ENCODE results near the gene CYBC1.

The CYBC1 gene

DNA sequence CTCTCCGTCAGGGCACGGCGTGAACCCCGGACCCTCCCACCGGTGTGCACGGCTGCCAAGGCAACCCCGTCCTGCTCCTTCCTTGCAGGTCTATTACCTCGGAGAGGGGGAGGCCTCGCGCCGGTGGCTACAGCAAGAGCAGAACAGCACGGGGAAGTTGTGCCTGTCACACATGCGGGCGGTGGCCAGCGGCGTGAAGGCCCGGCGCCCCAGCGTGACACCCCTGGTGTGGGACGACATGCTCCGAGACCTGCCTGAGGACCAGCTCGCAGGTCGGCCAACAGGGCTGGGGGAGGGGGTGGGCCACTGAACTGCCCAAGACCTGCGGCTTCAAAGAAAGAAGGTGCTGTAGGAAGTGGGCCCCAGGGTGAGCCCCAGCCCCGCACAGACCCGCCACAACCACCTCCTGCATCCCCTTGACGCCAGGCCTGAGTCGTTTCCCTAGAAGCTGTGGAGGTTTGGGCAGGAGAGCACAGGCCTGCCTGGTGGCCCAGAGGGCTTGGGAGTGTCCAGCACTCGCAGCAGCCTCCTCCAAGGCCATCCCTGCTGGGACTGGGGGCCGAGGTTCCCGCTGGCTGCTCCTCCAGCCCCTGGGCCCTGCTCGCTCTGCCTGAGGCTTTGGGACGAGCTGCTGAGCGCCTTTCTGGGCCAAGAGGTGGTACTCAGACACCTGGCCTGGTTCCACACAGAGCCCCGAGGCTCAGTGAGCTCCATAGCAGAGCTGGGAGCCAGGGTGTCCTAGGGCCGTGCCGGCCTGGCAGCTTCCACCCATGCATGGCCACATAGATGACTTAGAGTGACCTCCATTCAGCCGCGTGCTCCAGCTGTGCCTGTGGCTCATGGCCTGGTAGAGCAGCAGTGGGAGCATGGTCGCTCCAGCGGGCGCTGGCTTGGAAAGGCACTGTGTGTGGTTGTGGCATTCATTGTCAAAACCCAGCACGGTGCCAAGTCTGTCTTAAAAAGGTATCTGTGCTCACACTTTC lies 14.7 kb downstream of the CYBC1 start:
- peaks cover 7% of the 10 kb centered on the region for H3K4me1 ChIP-seq (ENCODE audit: control insufficient read depth, insufficient read depth, low read length, poor library complexity, severe bottlenecking)
- H3K27ac ChIP-seq (ENCODE audit: insufficient read depth, low read length, poor library complexity, severe bottlenecking): no peak overlapping the region

DNA sequence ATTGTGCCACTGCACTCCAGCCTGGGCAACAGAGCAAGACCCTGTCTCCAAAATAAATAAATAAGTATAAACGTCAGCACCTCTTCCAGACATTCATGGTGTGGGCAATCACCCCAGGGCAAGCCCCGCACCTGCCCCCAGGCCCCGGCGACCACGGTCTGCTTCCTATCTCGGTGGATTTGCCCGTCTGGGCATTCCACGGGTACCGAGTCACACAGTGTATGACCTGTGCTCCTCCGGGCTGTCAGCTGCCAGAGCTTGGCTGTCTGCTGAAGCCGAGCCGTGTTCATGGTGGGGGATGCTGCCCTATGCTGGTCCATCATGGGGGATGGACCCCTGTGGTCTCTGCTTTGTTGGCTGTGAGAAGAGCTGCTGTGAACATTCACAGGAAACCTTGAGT lies 15.4 kb downstream of the CYBC1 start:
- Histone ChIP-seq H3K9me3 (ENCODE audit: control insufficient read depth, low read length) (no peaks in the 10 kb centered on the region), H3K27ac (ENCODE audit: insufficient read depth, low read length, poor library complexity, severe bottlenecking) (no peak overlapping the region), H3K27me3 (replicated peaks; ENCODE audit: control insufficient read depth, insufficient read depth, low read length, poor library complexity, severe bottlenecking) (no peaks in the 10 kb centered on the region), H3K4me3 (ENCODE audit: insufficient read depth, low read depth, low read length, poor library complexity, severe bottlenecking) (no peak overlapping the region), H3K4me1 (ENCODE audit: control insufficient read depth, insufficient read depth, low read length, poor library complexity, severe bottlenecking) (peaks cover 7% of the 10 kb centered on the region), H3K36me3 (ENCODE audit: control insufficient read depth, insufficient read depth, low read length) (peaks cover 14% of the 10 kb centered on the region)
- DNase-seq: no peak

More for the DNA sequence above, 14.7 kb downstream of the CYBC1 start:
- H3K27me3 ChIP-seq (replicated peaks; ENCODE audit: control insufficient read depth, insufficient read depth, low read length, poor library complexity, severe bottlenecking): no peaks in the 10 kb centered on the region
- H3K9me3 ChIP-seq (ENCODE audit: control insufficient read depth, low read length): no peaks in the 10 kb centered on the region
- H3K36me3 ChIP-seq (ENCODE audit: control insufficient read depth, insufficient read depth, low read length): peaks cover 14% of the 10 kb centered on the region
- H3K4me3 ChIP-seq (ENCODE audit: insufficient read depth, low read depth, low read length, poor library complexity, severe bottlenecking): no peak overlapping the region
- DNase-seq: no peak

DNA sequence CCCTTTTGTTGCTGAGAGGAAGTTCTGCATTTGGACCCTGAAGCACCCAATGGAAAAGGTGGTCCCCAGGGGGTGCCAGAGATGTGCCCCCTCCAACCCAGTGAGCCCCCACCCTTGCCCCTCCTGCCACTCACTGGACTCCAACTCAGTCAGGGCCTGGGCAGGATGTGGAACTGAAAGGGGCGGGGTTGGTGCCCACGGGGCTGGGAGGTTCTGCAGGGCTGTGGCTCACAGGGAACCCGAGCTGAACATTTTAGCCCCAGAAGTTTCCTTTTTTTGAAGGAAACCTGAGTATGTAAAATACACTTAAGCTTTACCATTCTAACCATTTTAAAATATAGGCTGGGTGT lies 16.4 kb downstream of the CYBC1 start:
- no peak overlapping the region for H3K4me3 ChIP-seq (ENCODE audit: insufficient read depth, low read depth, low read length, poor library complexity, severe bottlenecking)
- DNase-seq: no peak
- H3K4me1 ChIP-seq (ENCODE audit: control insufficient read depth, insufficient read depth, low read length, poor library complexity, severe bottlenecking): peaks cover 9% of the 10 kb centered on the region
- H3K27me3 ChIP-seq (replicated peaks; ENCODE audit: control insufficient read depth, insufficient read depth, low read length, poor library complexity, severe bottlenecking): no peaks in the 10 kb centered on the region
- H3K36me3 ChIP-seq (ENCODE audit: control insufficient read depth, insufficient read depth, low read length): peaks cover 9% of the 10 kb centered on the region
- no peak overlapping the region for H3K27ac ChIP-seq (ENCODE audit: insufficient read depth, low read length, poor library complexity, severe bottlenecking)
- no peaks in the 10 kb centered on the region for H3K9me3 ChIP-seq (ENCODE audit: control insufficient read depth, low read length)

DNA sequence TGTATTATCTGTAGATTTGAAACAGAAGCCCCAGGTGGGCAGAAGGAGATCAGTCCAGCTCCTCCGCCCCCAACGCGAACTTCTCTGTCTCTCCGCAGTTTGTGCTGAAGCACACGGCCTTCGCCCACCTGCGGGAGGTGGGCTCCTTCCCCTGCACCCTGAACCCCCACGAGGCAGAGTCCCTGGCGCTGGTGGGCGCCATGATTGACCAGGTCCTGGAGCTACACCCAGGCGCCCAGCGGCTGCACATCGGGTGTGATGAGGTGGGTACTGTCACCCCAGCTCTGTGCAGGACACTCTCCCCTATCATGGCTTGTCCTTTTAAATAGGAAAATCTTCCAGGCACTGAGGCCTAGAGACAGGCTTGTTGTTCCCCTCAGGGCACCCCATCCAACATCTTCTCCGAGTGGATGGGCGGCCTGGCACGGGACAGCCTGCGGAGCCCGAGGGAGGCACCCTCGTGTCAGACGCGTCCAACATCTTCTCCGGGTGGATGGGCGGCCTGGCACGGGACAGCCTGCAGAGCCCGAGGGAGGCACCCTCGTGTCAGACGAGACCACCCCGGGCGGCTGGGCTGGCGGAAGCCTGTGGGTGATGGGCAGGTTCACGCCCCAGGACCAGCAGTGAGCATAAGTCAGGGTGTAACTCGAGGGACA lies 16.9 kb downstream of the CYBC1 start:
- H3K4me3 ChIP-seq (ENCODE audit: insufficient read depth, low read depth, low read length, poor library complexity, severe bottlenecking): no peak overlapping the region
- no peaks in the 10 kb centered on the region for H3K9me3 ChIP-seq (ENCODE audit: control insufficient read depth, low read length)
- no peak overlapping the region for H3K27ac ChIP-seq (ENCODE audit: insufficient read depth, low read length, poor library complexity, severe bottlenecking)
- H3K27me3 ChIP-seq (replicated peaks; ENCODE audit: control insufficient read depth, insufficient read depth, low read length, poor library complexity, severe bottlenecking): no peaks in the 10 kb centered on the region
- no peak for DNase-seq
- H3K4me1 ChIP-seq (ENCODE audit: control insufficient read depth, insufficient read depth, low read length, poor library complexity, severe bottlenecking): peaks cover 13% of the 10 kb centered on the region
- H3K36me3 ChIP-seq (ENCODE audit: control insufficient read depth, insufficient read depth, low read length): peaks cover 9% of the 10 kb centered on the region

DNA sequence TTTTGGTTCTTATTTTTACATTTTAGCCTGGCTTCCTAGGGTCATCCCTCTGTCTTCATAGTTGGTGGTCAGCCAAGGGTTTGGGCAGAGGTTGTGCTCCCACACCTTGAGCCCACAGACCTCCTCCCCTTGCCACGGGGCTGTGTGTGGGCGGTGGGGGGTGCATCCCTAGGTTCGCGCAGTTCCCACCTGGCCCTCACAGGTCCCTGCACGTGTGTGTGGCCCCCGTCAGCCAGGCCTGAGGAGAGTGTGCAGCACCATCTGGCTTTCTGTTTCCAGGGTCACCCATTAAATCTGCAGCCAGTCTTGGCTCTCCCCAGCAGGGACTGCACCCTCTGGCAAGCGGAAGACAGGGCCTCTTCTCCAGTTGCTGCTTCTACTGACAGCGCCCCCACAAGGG lies 18.5 kb downstream of the CYBC1 start:
- H3K4me3 ChIP-seq (ENCODE audit: insufficient read depth, low read depth, low read length, poor library complexity, severe bottlenecking): no peak overlapping the region

DNA sequence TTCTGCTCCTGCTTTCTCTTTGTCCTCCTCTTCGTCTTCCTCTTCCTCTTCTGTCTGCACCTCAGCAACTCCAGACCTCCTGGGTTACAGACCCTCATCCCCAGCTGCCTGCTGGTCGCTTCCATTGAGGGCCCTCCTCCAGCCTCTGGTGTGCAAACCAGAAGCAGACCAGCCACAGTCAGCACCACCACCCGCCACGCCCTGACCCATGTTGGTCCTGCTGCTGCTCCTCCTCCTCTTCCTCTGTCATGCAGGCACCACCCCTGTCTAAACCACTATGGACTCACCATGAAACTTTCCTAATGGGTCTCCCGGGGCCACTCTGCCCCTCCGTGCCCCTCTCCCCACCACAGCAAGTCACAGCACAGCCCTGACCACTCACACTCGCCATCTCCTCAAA lies 20.7 kb downstream of the CYBC1 start:
- H3K27ac ChIP-seq (ENCODE audit: insufficient read depth, low read length, poor library complexity, severe bottlenecking): no peak overlapping the region
- DNase-seq: no peak
- no peaks in the 10 kb centered on the region for H3K36me3 ChIP-seq (ENCODE audit: control insufficient read depth, insufficient read depth, low read length)
- H3K27me3 ChIP-seq (replicated peaks; ENCODE audit: control insufficient read depth, insufficient read depth, low read length, poor library complexity, severe bottlenecking): no peaks in the 10 kb centered on the region
- H3K4me1 ChIP-seq (ENCODE audit: control insufficient read depth, insufficient read depth, low read length, poor library complexity, severe bottlenecking): peaks cover 13% of the 10 kb centered on the region
- H3K4me3 ChIP-seq (ENCODE audit: insufficient read depth, low read depth, low read length, poor library complexity, severe bottlenecking): no peak overlapping the region
- no peaks in the 10 kb centered on the region for H3K9me3 ChIP-seq (ENCODE audit: control insufficient read depth, low read length)

More for the DNA sequence above, 18.5 kb downstream of the CYBC1 start:
- H3K27ac ChIP-seq (ENCODE audit: insufficient read depth, low read length, poor library complexity, severe bottlenecking): no peak overlapping the region
- H3K36me3 ChIP-seq (ENCODE audit: control insufficient read depth, insufficient read depth, low read length): peaks cover 9% of the 10 kb centered on the region
- H3K27me3 ChIP-seq (replicated peaks; ENCODE audit: control insufficient read depth, insufficient read depth, low read length, poor library complexity, severe bottlenecking): no peaks in the 10 kb centered on the region
- peaks cover 13% of the 10 kb centered on the region for H3K4me1 ChIP-seq (ENCODE audit: control insufficient read depth, insufficient read depth, low read length, poor library complexity, severe bottlenecking)
- DNase-seq: no peak
- no peaks in the 10 kb centered on the region for H3K9me3 ChIP-seq (ENCODE audit: control insufficient read depth, low read length)

DNA sequence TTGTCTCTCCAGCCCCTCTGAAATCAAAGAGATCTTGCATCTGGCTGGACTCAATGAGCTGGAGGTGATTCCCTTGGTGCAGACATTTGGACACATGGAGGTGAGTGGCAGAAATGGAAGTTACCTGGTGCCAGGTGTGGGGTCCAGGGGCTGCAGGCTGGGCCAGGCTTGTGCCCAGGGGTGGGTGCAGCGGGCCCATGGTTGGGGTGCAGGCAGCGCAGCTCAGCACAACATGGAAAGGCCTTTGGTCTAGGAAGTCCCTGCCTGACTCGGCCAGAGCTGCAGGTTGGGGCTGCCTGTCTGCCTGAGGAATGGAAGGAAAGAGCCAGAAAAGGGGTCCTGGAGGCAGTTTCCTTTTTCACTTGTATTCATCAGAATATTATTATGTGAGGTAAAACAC lies 22.0 kb downstream of the CYBC1 start:
- Histone ChIP-seq H3K27ac (ENCODE audit: insufficient read depth, low read length, poor library complexity, severe bottlenecking) (no peak overlapping the region), H3K4me1 (ENCODE audit: control insufficient read depth, insufficient read depth, low read length, poor library complexity, severe bottlenecking) (peaks cover 6% of the 10 kb centered on the region), H3K9me3 (ENCODE audit: control insufficient read depth, low read length) (no peaks in the 10 kb centered on the region), H3K27me3 (replicated peaks; ENCODE audit: control insufficient read depth, insufficient read depth, low read length, poor library complexity, severe bottlenecking) (no peaks in the 10 kb centered on the region), H3K36me3 (ENCODE audit: control insufficient read depth, insufficient read depth, low read length) (no peaks in the 10 kb centered on the region), H3K4me3 (ENCODE audit: insufficient read depth, low read depth, low read length, poor library complexity, severe bottlenecking) (no peak overlapping the region)
- DNase-seq: no peak

DNA sequence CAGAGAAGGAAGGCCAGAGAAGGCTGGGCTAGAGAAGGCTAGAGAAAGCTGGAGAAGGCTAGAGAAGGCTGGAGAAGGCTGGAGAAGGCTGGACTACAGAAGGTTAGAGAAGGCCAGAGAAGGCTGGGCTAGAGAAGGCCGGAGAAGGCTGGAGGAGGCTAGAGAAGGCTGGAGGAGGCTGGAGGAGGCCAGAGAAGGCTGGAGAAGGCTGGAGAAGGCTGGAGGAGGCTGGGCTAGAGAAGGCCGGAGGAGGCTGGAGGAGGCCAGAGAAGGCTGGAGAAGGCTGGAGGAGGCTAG lies 25.7 kb downstream of the CYBC1 start:
- DNase-seq: no peak
- Histone ChIP-seq H3K27ac (ENCODE audit: insufficient read depth, low read length, poor library complexity, severe bottlenecking) (no peak overlapping the region), H3K4me1 (ENCODE audit: control insufficient read depth, insufficient read depth, low read length, poor library complexity, severe bottlenecking) (peaks cover 6% of the 10 kb centered on the region), H3K36me3 (ENCODE audit: control insufficient read depth, insufficient read depth, low read length) (peaks cover 7% of the 10 kb centered on the region), H3K4me3 (ENCODE audit: insufficient read depth, low read depth, low read length, poor library complexity, severe bottlenecking) (no peak overlapping the region), H3K27me3 (replicated peaks; ENCODE audit: control insufficient read depth, insufficient read depth, low read length, poor library complexity, severe bottlenecking) (no peaks in the 10 kb centered on the region), H3K9me3 (ENCODE audit: control insufficient read depth, low read length) (no peaks in the 10 kb centered on the region)

DNA sequence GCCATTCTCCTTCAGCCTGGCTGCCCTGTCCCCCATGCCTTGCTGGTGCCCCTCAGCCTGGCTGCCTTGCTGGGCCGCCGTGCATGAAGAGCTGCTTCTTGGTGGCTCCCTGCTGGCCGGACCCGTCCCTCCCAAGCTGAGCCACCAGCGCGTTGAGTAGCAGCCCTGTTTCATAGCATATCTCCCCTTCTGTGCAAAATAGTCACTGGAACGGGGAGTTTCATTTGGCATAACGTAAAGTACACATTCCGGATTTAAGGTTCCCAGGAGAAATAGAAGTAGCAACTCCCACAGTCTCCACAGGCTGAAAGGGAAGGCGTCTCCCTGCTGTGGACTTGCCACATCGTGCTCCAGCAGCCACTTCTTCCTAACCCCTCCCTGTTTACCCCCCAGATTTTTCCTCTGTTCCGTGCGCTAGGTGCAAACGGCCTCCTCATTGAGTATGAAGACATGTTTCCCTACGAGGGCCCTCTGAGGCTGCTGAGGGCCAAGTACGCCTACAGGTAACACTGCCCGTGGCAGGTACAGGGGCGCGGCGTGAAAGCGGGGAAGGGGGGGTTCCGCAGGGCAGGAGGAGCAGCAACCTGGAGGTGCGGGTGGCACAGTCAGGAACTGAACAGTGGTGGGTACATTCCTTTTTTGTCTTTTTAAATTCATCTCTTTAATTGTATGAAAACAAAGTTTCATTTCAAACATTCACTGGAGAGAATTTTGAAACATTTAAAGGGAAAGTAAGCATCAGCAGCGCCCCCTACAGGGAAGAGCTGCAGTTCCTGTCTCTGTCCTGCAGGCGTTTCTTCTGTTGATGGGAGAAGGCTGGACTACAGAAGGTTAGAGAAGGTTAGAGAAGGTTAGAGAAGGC lies 26.3 kb downstream of the CYBC1 start:
- no peak overlapping the region for H3K27ac ChIP-seq (ENCODE audit: insufficient read depth, low read length, poor library complexity, severe bottlenecking)
- H3K27me3 ChIP-seq (replicated peaks; ENCODE audit: control insufficient read depth, insufficient read depth, low read length, poor library complexity, severe bottlenecking): no peaks in the 10 kb centered on the region
- no peak overlapping the region for H3K4me3 ChIP-seq (ENCODE audit: insufficient read depth, low read depth, low read length, poor library complexity, severe bottlenecking)
- H3K4me1 ChIP-seq (ENCODE audit: control insufficient read depth, insufficient read depth, low read length, poor library complexity, severe bottlenecking): peaks cover 6% of the 10 kb centered on the region
- peak; percentile 11 to 39 (median 22) for DNase-seq
- no peaks in the 10 kb centered on the region for H3K9me3 ChIP-seq (ENCODE audit: control insufficient read depth, low read length)
- peaks cover 7% of the 10 kb centered on the region for H3K36me3 ChIP-seq (ENCODE audit: control insufficient read depth, insufficient read depth, low read length)

Measured in effector memory CD4-positive, alpha-beta T cell (primary cell).